Parathyroid adenoma (tissue), 2 donors: Measurements from ENCODE around the gene NRXN3.

ENCODE experiments used
- H2AFZ ChIP-seq: fragments of 300-600 bp; sonication (generic); one replicate; pipeline ENCODE4 v1.7.0; 2017; ENCODE audit warnings: antibody characterized with exemption, mild to moderate bottlenecking
- H3K27ac ChIP-seq: fragments of 300-600 bp; sonication (generic); one replicate; pipeline ENCODE4 v1.7.0; 2017
- H3K27me3 ChIP-seq: fragments of 300-600 bp; sonication (generic); one replicate; pipeline ENCODE4 v1.7.0; 2017; ENCODE audit warnings: low read length; ENCODE audit not compliant: control insufficient read depth, insufficient read depth
- H3K36me3 ChIP-seq: fragments of 300-600 bp; sonication (generic); one replicate; pipeline ENCODE4 v1.7.0; 2017; ENCODE audit warnings: low read length; ENCODE audit not compliant: control insufficient read depth, insufficient read depth
- H3K4me1 ChIP-seq: fragments of 300-600 bp; sonication (generic); one replicate; pipeline ENCODE4 v1.7.0; 2017; ENCODE audit warnings: control low read depth
- H3K4me2 ChIP-seq: fragments of 300-600 bp; sonication (generic); one replicate; pipeline ENCODE4 v1.7.0; 2017; ENCODE audit warnings: low read length
- H3K4me3 ChIP-seq: fragments of 300-600 bp; sonication (generic); one replicate; pipeline ENCODE4 v1.7.0; 2017; ENCODE audit warnings: low read depth, low read length
- H3K79me2 ChIP-seq: fragments of 300-600 bp; sonication (generic); one replicate; pipeline ENCODE4 v1.7.0; 2017; ENCODE audit warnings: control low read depth
- H3K9ac ChIP-seq: fragments of 300-600 bp; sonication (generic); one replicate; pipeline ENCODE4 v1.7.0; 2017; ENCODE audit warnings: mild to moderate bottlenecking
- H3K9me3 ChIP-seq: fragments of 300-600 bp; sonication (generic); one replicate; pipeline ENCODE4 v1.7.0; 2017; ENCODE audit warnings: low read length; ENCODE audit not compliant: control insufficient read depth
- CTCF ChIP-seq: fragments of 300-600 bp; sonication (generic); IDR thresholded peaks from one replicate; pipeline ENCODE4 v1.7.0; 2017; ENCODE audit warnings: antibody characterized with exemption, mild to moderate bottlenecking
- donor health status: primary hyperparathyroidism.

NRXN3 gene

GRCh38 chr14:79111987-79112501, 941.9 kb downstream of the NRXN3 start:
- Histone ChIP-seq H3K79me2 (no peaks in the 10 kb centered on the region), H3K4me2 (no peak overlapping the region), H3K27me3 (no peaks in the 10 kb centered on the region), H3K27ac (no peak overlapping the region), H3K9me3 (no peaks in the 10 kb centered on the region), H2AFZ (peak overlapping the region; percentile 1), H3K36me3 (no peaks in the 10 kb centered on the region), H3K4me3 (no peak overlapping the region), H3K9ac (no peak overlapping the region), H3K4me1 (peaks cover under 1% of the 10 kb centered on the region)
- no peak for TF ChIP-seq CTCF

GRCh38 chr14:79117561-79117960, 947.4 kb downstream of the NRXN3 start:
- H3K4me2 ChIP-seq: no peak overlapping the region
- peak overlapping the region; percentile 36 for H2AFZ ChIP-seq
- TF ChIP-seq CTCF: no peak
- no peaks in the 10 kb centered on the region for H3K36me3 ChIP-seq
- H3K27ac ChIP-seq: no peak overlapping the region
- H3K4me3 ChIP-seq: no peak overlapping the region
- H3K9ac ChIP-seq: no peak overlapping the region
- no peaks in the 10 kb centered on the region for H3K9me3 ChIP-seq
- H3K27me3 ChIP-seq: no peaks in the 10 kb centered on the region
- H3K79me2 ChIP-seq: no peaks in the 10 kb centered on the region
- H3K4me1 ChIP-seq: peaks cover 7% of the 10 kb centered on the region

- Histone ChIP-seq H3K9ac (no peak overlapping the region), H3K27ac (no peak overlapping the region)
Measured at GRCh38 chr14:79118291-79118690, 948.1 kb downstream of the NRXN3 start.

DNA sequence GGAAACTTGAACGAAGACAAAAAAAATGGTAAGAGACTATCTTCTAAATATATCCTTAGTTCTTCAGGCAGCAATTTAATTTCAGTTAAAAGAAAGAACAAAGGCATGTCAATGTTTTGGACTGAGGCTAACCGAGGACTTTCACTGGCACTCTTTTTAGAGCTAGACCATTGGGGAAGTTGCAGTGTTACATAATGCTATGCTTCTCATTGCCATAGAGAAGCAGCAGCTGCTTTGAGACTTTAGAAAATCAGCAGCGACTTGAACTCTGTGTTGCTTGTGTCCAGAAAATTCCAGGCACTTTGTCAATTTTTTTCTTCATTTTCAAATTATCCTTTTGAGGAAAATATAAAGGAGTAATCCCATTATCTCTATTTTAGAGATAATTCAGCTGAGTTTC, 964.2 kb downstream of the NRXN3 start:
- no peak overlapping the region for H3K4me2 ChIP-seq
- H3K4me1 ChIP-seq: peaks cover 7% of the 10 kb centered on the region
- H3K27me3 ChIP-seq: no peaks in the 10 kb centered on the region
- H3K9me3 ChIP-seq: no peaks in the 10 kb centered on the region
- no peak for TF ChIP-seq CTCF
- no peak overlapping the region for H3K4me3 ChIP-seq
- no peaks in the 10 kb centered on the region for H3K36me3 ChIP-seq
- H3K79me2 ChIP-seq: no peaks in the 10 kb centered on the region
- no peak overlapping the region for H3K9ac ChIP-seq
- H3K27ac ChIP-seq: no peak overlapping the region
- H2AFZ ChIP-seq: no peak overlapping the region

More at GRCh38 chr14:79118291-79118690, 948.1 kb downstream of the NRXN3 start:
- no peak overlapping the region for H3K4me3 ChIP-seq
- peaks cover 7% of the 10 kb centered on the region for H3K4me1 ChIP-seq
- no peak overlapping the region for H3K4me2 ChIP-seq
- no peaks in the 10 kb centered on the region for H3K27me3 ChIP-seq
- no peak for TF ChIP-seq CTCF
- no peaks in the 10 kb centered on the region for H3K79me2 ChIP-seq
- H2AFZ ChIP-seq: no peak overlapping the region
- H3K9me3 ChIP-seq: no peaks in the 10 kb centered on the region
- H3K36me3 ChIP-seq: no peaks in the 10 kb centered on the region
